Measurements from ENCODE around the gene DPF1.
"Not testable (repeated sequence)": the region's sequence is repeated elsewhere in the genome, so short reads cannot be mapped to it uniquely, and the experiment has no call there.

The DPF1 gene

GRCh38 chr19:38224014-38224862 is at the start of gene DPF1:
Gene DPF1 (minus strand): TSS chr19:38224222. CDS start chr19:38224142, 80 bp downstream.
- peak; percentile 93 for DNase-seq

- no peak for DNase-seq
These were observed 49.5 kb upstream of the DPF1 start for GRCh38 chr19:38273499-38273898.

- peak; percentile 83 for DNase-seq
These were observed 46.7 kb upstream of the DPF1 start for GRCh38 chr19:38270587-38271167.

GRCh38 chr19:38268539-38268938 is 44.5 kb upstream of the DPF1 start:
- peak; percentile 55 for DNase-seq

- DNase-seq: no peak
These were observed 43.9 kb upstream of the DPF1 start for GRCh38 chr19:38267761-38268483.

GRCh38 chr19:38266981-38267597 is 43.1 kb upstream of the DPF1 start:
- DNase-seq: peak; percentile 86

- no peak for DNase-seq
These were observed 42.0 kb upstream of the DPF1 start for GRCh38 chr19:38265921-38266429.

- no peak for DNase-seq
These were observed 41.3 kb upstream of the DPF1 start for GRCh38 chr19:38265213-38265861.

- peak; percentile 90 for DNase-seq
These were observed 40.6 kb upstream of the DPF1 start, which contains the start of gene SPINT2 for GRCh38 chr19:38264486-38265212. Gene SPINT2 (plus strand): TSS chr19:38264573. CDS start chr19:38264893, 320 bp downstream.

- DNase-seq: peak; percentile 99
These were observed 39.9 kb upstream of the DPF1 start for GRCh38 chr19:38263689-38264485.

GRCh38 chr19:38262585-38263268 is 38.7 kb upstream of the DPF1 start:
- no peak for DNase-seq

GRCh38 chr19:38261942-38262341 is 37.9 kb upstream of the DPF1 start:
- DNase-seq: not testable (repeated sequence)

- DNase-seq: no peak
These were observed 31.5 kb upstream of the DPF1 start for GRCh38 chr19:38255383-38256014.

- DNase-seq: no peak
These were observed 29.8 kb upstream of the DPF1 start for GRCh38 chr19:38253788-38254187.

GRCh38 chr19:38252941-38253691 is 29.1 kb upstream of the DPF1 start:
- DNase-seq: peak; percentile 71

- DNase-seq: no peak
These were observed 28.4 kb upstream of the DPF1 start for GRCh38 chr19:38252385-38252784.

GRCh38 chr19:38251564-38252051 is 27.6 kb upstream of the DPF1 start:
- DNase-seq: no peak

- no peak for DNase-seq
These were observed 27.0 kb upstream of the DPF1 start for GRCh38 chr19:38250821-38251563.
